ENCODE measurements around the gene KIF25.

Gene KIF25

DNA sequence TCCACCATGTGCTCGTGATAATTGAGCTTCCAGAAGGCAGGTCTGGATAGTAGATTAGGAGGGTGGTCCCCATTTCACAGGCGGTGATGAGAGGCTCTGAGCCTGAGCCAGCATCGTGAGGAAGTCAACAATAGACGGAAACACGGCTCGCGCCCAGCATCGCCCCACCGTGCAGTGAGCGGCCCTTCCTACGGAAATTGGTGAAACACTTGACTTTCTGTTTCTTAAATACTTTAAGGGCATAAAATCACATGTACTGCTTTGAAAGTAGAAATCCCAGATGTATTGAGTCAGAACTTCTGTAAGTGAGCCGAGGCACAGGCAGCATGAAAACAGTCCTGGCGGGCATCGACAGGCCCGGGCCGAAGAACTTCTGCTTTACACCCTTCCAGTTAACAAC lies 4.3 kb upstream of the KIF25 start:
- ATAC-seq: no peak
- TF ChIP-seq ESRRG (CRISPR knock-in tag; IDR thresholded peaks at IDR 0.05) (no peak), CREB5 (CRISPR knock-in tag; IDR thresholded peaks at IDR 0.05; ENCODE audit: low read depth) (no peak), ZC3H10 (CRISPR knock-in tag; IDR thresholded peaks at IDR 0.05) (no peak), ZNF565 (CRISPR knock-in tag; conservative IDR thresholded peaks at IDR 0.05; ENCODE audit: low read depth) (no peak), TCF4 (CRISPR knock-in tag; IDR thresholded peaks at IDR 0.05; ENCODE audit: borderline replicate concordance) (no peak), SNAI2 (CRISPR knock-in tag; IDR thresholded peaks at IDR 0.05) (no peak), ZFP30 (CRISPR knock-in tag; IDR thresholded peaks at IDR 0.05) (no peak), TSHZ2 (CRISPR knock-in tag; IDR thresholded peaks at IDR 0.05) (no peak), CSRNP3 (CRISPR knock-in tag; IDR thresholded peaks at IDR 0.05) (no peak)
- TF ChIP-seq, protein P1, sequence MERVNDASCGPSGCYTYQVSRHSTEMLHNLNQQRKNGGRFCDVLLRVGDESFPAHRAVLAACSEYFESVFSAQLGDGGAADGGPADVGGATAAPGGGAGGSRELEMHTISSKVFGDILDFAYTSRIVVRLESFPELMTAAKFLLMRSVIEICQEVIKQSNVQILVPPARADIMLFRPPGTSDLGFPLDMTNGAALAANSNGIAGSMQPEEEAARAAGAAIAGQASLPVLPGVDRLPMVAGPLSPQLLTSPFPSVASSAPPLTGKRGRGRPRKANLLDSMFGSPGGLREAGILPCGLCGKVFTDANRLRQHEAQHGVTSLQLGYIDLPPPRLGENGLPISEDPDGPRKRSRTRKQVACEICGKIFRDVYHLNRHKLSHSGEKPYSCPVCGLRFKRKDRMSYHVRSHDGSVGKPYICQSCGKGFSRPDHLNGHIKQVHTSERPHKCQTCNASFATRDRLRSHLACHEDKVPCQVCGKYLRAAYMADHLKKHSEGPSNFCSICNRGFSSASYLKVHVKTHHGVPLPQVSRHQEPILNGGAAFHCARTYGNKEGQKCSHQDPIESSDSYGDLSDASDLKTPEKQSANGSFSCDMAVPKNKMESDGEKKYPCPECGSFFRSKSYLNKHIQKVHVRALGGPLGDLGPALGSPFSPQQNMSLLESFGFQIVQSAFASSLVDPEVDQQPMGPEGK (CRISPR knock-in tag; IDR thresholded peaks at IDR 0.05; ENCODE audit: borderline replicate concordance): no peak

GRCh38 chr6:167993831-167994230 lies 3.6 kb upstream of the KIF25 start:
- TF ChIP-seq ZNF565 (CRISPR knock-in tag; conservative IDR thresholded peaks at IDR 0.05; ENCODE audit: low read depth): no peak
- TF ChIP-seq GLIS3 (CRISPR knock-in tag; IDR thresholded peaks at IDR 0.05): no peak
- TF ChIP-seq SNAI2 (CRISPR knock-in tag; IDR thresholded peaks at IDR 0.05): no peak
- TF ChIP-seq CREB5 (CRISPR knock-in tag; IDR thresholded peaks at IDR 0.05; ENCODE audit: low read depth): no peak
- no peak for TF ChIP-seq PPARA (CRISPR knock-in tag; IDR thresholded peaks at IDR 0.05; ENCODE audit: borderline replicate concordance)
- TF ChIP-seq ZNF8 (CRISPR knock-in tag; IDR thresholded peaks at IDR 0.05): no peak
- TF ChIP-seq CSRNP3 (CRISPR knock-in tag; IDR thresholded peaks at IDR 0.05): no peak
- TF ChIP-seq ZNF70 (CRISPR knock-in tag; IDR thresholded peaks at IDR 0.05): no peak
- no peak for ATAC-seq

GRCh38 chr6:167995302-167995701 lies 2.2 kb upstream of the KIF25 start:
- ATAC-seq: no peak
- TF ChIP-seq ZNF8 (CRISPR knock-in tag; IDR thresholded peaks at IDR 0.05) (no peak), TCF4 (CRISPR knock-in tag; IDR thresholded peaks at IDR 0.05; ENCODE audit: borderline replicate concordance) (no peak), SNAI2 (CRISPR knock-in tag; IDR thresholded peaks at IDR 0.05) (no peak), ARNTL (CRISPR knock-in tag; IDR thresholded peaks at IDR 0.05; ENCODE audit: borderline replicate concordance, low read depth) (no peak), RARB (CRISPR knock-in tag; IDR thresholded peaks at IDR 0.05) (no peak), CSRNP3 (CRISPR knock-in tag; IDR thresholded peaks at IDR 0.05) (no peak), ZC3H10 (CRISPR knock-in tag; IDR thresholded peaks at IDR 0.05) (no peak), CSDC2 (CRISPR knock-in tag; IDR thresholded peaks at IDR 0.05) (no peak), TOX (CRISPR knock-in tag; IDR thresholded peaks at IDR 0.05; ENCODE audit: borderline replicate concordance) (no peak), ZFP3 (CRISPR knock-in tag; IDR thresholded peaks at IDR 0.05) (no peak), OSR1 (CRISPR knock-in tag; IDR thresholded peaks at IDR 0.05) (no peak), ZNF565 (CRISPR knock-in tag; conservative IDR thresholded peaks at IDR 0.05; ENCODE audit: low read depth) (no peak), GLIS3 (CRISPR knock-in tag; IDR thresholded peaks at IDR 0.05) (no peak)
- TF ChIP-seq, protein P1 (CRISPR knock-in tag; IDR thresholded peaks at IDR 0.05; ENCODE audit: borderline replicate concordance): no peak
